ENCODE results near the gene HACE1. TPM values are rescaled to one million over a fixed set of nuclear protein-coding genes. Genes with fewer than 3 reads are reported as not detected.

The HACE1 gene
- total RNA-seq, 4 donors from 2014 or later: 9.8 to 30.1 (median 16.8) TPM

- no peak for ATAC-seq (ENCODE audit: low FRiP score)
- DNase-seq (ENCODE audit: low spot score): no peak
- no peak for TF ChIP-seq CTCF (IDR thresholded peaks at IDR 0.05)
Measured at GRCh38 chr6:104795363-104795762, 64.4 kb downstream of the HACE1 start.

DNA sequence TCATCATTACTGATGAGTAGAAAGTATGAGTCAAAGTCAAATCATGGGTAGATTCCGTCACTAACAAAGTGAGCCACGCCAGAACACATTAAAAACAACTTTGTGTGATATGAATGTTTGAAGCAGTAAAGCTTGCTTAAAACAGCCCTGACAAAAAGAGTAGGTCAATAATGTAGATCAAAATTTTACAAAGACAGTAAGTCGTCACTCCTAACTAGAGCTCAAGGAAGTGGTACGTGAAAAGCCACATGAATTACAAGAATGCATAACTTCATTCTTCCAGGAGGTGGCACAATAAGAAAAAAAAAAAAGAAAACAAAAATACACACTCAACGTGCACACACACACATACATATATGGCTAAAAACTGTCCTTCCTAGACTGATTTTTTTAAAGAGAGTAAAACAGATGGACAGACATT, 69.9 kb downstream of the HACE1 start:
- no peak for ATAC-seq (ENCODE audit: low FRiP score)
- no peak for DNase-seq (ENCODE audit: low spot score)
- no peak for TF ChIP-seq CTCF (IDR thresholded peaks at IDR 0.05)

- DNase-seq (ENCODE audit: low spot score) (no peak), ATAC-seq (ENCODE audit: low FRiP score) (no peak)
- no peak for TF ChIP-seq CTCF (IDR thresholded peaks at IDR 0.05)
Measured at GRCh38 chr6:104788400-104788799, 71.3 kb downstream of the HACE1 start.

DNA sequence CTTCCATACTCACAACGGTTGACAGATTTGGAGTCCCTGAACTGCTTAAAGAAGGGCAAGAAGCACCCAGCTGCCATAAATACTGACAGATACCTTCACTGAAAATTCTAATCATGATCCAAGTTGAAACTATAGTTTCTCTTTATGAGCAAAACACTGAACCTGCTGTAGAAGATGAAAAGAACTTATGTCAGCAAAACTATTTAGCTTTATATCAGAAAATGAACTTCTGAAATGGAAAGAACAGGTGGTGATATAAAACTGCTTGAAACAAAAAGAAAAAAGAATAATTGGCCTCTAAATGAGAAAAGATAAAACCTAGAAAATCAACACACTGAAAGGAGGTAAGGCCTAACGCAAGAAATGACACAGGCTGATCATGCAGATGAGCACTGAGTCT, 72.4 kb downstream of the HACE1 start:
- DNase-seq (ENCODE audit: low spot score) (no peak), ATAC-seq (ENCODE audit: low FRiP score) (no peak)
- TF ChIP-seq CTCF (IDR thresholded peaks at IDR 0.05): no peak

DNA sequence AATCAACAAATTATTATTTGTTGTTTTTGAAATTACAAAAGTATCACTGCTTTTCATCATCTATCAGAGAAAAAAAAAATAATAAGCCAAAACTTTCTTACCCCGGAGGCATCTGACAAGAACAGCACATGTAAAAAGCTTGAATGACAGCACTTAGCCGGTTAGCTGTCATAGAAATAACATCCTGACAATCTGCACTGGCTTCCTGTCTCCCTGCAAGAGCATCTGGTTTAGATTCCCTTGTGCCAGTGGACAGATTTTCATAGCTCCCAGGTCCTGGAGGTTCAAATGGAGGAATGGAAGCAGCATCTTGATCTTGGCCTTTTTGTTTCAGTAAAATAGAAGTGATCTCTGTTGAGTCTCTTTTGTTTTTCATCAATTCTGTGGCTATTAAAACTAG, 74.8 kb downstream of the HACE1 start:
- ATAC-seq (ENCODE audit: low FRiP score) (no peak), DNase-seq (ENCODE audit: low spot score) (no peak)

DNA sequence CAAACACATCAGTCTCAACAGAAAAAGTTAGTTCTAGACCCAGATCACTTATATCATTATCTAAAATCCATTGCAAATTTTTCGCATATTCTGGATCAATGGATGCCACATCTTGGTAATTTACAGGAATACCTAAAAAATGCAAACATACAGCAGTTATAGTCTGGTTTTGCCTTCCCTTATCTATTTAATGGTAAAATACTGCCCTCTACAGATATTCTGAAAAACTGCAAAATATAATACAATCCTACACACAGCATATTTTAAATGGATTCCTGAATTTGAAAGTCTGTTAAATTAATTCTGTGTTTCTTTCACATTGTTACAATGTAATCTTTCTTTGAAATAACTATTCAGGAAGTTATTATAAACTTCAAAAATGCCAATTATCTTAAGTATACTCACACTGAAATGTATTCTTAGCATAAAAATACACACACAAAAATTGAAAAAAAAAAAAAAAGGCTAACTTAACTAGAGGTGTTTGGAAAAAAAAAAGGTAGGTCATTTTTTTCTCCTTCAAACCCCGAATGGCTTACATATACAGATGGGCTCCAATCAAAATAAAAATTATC, 88.4 kb downstream of the HACE1 start:
- ATAC-seq (ENCODE audit: low FRiP score): no peak
- DNase-seq (ENCODE audit: low spot score): no peak
- TF ChIP-seq CTCF (IDR thresholded peaks at IDR 0.05): no peak

More for the DNA sequence above, 74.8 kb downstream of the HACE1 start:
- no peak for TF ChIP-seq CTCF (IDR thresholded peaks at IDR 0.05)

DNA sequence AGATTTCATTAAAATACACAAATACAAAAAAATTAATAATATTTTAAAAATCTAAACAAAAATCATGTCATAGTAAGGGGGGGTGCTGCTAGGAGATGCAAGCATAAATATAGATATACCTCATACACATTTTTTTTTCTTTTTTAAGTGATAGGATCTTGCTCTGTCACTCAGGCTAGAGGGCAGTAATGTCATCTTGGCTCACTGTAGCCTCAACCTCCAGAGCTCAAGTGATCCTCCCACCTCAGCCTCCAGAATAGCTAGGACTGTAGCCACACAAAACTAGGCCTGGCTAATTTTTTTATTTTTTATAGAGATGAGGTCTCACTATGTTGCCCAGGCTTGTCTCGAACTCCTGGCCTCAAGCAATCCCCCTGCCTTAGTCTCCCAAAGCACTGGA, 90.8 kb downstream of the HACE1 start:
- TF ChIP-seq CTCF (IDR thresholded peaks at IDR 0.05): no peak
- ATAC-seq (ENCODE audit: low FRiP score): no peak
- no peak for DNase-seq (ENCODE audit: low spot score)

Data from omental fat pad (tissue), 4 donors.